Thyroid gland (tissue), 4 donors: Measurements from ENCODE around the gene QSOX2. TPM values are rescaled to one million over a fixed set of nuclear protein-coding genes. Genes with fewer than 3 reads are reported as not detected.

Experiments used
- DNase-seq, 2 donors: peaks; one replicate each; pipeline ENCODE4 v3.0.0-alpha.2; 2019
- H3K27ac ChIP-seq, 3 donors: fragments of 200-600 bp; sonication (generic); 1 replicate in 2 of 3; 2 replicates in 1 of 3; pipeline ENCODE4 v1.5.1; 2016 to 2019; ENCODE audit warnings: mild to moderate bottlenecking in 1 of 3, moderate library complexity in 1 of 3
- H3K27me3 ChIP-seq: fragments of 200-600 bp; sonication (generic); one replicate; pipeline ENCODE4 v1.5.1; 2019
- H3K36me3 ChIP-seq, 2 donors: fragments of 200-600 bp; sonication (generic); one replicate each; pipeline ENCODE4 v1.5.1; 2016 to 2019
- H3K4me1 ChIP-seq, 2 donors: fragments of 200-600 bp; sonication (generic); one replicate each; pipeline ENCODE4 v1.5.1; 2017 to 2019
- H3K4me3 ChIP-seq, 3 donors: fragments of 200-600 bp; sonication (generic); replicated peaks in 1 of 3; 1 replicate in 2 of 3; 2 replicates in 1 of 3; pipeline ENCODE4 v1.5.1; 2016; ENCODE audit warnings: mild to moderate bottlenecking in 1 of 3
- H3K9me3 ChIP-seq: fragments of 200-600 bp; sonication (generic); one replicate; pipeline ENCODE4 v1.5.1; 2017
- POLR2A ChIP-seq, 2 donors: fragments of 450-650 bp; IDR thresholded peaks; one replicate each; pipeline ENCODE4 v1.6.1; 2017; ENCODE audit warnings: antibody characterized with exemption in 2 of 2, mild to moderate bottlenecking in 2 of 2, moderate library complexity in 1 of 2
- WGBS, 2 donors: methylation state at CpG; one replicate each; pipeline ENCODE4 v1.1.5; 2017; 5-methylcytosine and 5-hydroxymethylcytosine counted together
- intact Hi-C: fragments of 100-400 bp; cut with DNase I; formaldehyde crosslinking; loops from one replicate; pipeline ENCODE4 v1.15.1; 2023
- total RNA-seq, 4 donors: library from RNA; depleted of rRNA; stranded (reverse); fragments of >200 nt; gene quantifications; one replicate each; pipeline ENCODE4 v1.2.3, GENCODE V29; 2016
- TF ChIP-seq, protein P1 (sequence below), 6 experiments: fragments of 200-600 bp in 3 of 6; fragments of 450-650 bp in 3 of 6; sonication (generic) in 3 of 6; IDR thresholded peaks; one replicate each; pipeline ENCODE4 v1.5.1; 2016 to 2019; ENCODE audit warnings: antibody characterized with exemption in 6 of 6, mild to moderate bottlenecking in 2 of 6, inconsistent platforms in 1 of 6, moderate library complexity in 1 of 6

QSOX2 gene, protein sequence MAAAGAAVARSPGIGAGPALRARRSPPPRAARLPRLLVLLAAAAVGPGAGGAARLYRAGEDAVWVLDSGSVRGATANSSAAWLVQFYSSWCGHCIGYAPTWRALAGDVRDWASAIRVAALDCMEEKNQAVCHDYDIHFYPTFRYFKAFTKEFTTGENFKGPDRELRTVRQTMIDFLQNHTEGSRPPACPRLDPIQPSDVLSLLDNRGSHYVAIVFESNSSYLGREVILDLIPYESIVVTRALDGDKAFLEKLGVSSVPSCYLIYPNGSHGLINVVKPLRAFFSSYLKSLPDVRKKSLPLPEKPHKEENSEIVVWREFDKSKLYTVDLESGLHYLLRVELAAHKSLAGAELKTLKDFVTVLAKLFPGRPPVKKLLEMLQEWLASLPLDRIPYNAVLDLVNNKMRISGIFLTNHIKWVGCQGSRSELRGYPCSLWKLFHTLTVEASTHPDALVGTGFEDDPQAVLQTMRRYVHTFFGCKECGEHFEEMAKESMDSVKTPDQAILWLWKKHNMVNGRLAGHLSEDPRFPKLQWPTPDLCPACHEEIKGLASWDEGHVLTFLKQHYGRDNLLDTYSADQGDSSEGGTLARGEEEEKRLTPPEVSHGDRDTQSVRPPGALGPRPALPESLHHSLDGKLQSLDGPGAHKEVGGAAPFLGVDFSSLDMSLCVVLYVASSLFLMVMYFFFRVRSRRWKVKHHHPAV
- total RNA-seq = 10 to 100 TPM in 3 of 4 donors, 1 to 10 TPM in 1; 8.9 to 19.1 (median 11.2) TPM

DNA sequence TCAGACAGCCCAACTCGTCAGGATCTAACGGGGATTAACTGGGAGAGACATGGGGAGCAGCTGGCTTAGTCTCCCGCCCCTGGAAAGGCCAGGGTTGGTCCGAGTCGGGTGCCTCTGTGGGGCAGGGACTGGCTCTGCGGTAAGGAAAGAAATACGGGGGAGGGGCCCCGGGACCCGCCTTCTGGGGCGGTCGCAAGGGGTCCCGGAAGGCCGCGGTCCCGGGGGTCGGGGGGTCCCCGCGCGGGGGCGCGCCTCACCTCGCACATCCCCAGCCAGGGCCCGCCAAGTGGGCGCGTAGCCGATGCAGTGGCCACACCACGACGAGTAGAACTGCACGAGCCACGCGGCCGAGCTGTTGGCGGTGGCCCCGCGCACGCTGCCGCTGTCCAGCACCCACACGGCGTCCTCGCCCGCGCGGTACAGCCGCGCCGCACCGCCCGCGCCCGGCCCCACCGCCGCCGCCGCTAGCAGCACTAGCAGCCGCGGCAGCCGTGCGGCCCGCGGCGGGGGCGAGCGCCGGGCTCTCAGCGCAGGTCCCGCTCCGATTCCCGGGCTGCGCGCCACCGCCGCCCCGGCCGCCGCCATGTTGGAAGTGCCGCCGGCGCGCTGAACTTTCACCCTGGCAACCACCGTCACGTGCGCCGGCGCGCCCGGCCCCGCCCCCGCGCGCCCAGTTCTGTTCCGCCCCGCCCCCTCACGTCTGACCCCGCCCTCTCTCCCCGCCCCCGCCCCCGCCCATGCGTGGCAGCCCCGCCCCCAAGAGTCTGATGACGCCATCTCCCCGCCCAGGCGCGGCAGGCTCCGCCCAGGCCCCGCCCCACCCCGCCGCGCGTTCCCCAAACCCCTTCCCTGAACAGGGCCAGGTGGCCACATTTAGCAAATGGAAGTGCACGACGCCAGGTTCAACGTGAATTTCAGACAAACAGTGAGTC, at the start of gene QSOX2:
QSOX2 (minus strand) TSS at position 594 of the 932 bp plus-strand sequence; CDS start at position 585, 9 bp downstream.
- 0 to 6% methylated on average over 6 to 7 of the region's 112 CpGs for WGBS, 2 donors
- intact Hi-C loops = loop anchor here (10.0 kb wide), 1 partner anchor 281 kb away; the partner anchor contains the start of gene UBAC1
- peak; percentile 73 to 79 for DNase-seq
- TF ChIP-seq, protein P1, sequence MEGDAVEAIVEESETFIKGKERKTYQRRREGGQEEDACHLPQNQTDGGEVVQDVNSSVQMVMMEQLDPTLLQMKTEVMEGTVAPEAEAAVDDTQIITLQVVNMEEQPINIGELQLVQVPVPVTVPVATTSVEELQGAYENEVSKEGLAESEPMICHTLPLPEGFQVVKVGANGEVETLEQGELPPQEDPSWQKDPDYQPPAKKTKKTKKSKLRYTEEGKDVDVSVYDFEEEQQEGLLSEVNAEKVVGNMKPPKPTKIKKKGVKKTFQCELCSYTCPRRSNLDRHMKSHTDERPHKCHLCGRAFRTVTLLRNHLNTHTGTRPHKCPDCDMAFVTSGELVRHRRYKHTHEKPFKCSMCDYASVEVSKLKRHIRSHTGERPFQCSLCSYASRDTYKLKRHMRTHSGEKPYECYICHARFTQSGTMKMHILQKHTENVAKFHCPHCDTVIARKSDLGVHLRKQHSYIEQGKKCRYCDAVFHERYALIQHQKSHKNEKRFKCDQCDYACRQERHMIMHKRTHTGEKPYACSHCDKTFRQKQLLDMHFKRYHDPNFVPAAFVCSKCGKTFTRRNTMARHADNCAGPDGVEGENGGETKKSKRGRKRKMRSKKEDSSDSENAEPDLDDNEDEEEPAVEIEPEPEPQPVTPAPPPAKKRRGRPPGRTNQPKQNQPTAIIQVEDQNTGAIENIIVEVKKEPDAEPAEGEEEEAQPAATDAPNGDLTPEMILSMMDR (IDR thresholded peaks at IDR 0.05) = no peak
- peak; percentile 40 to 47 for TF ChIP-seq POLR2A (IDR thresholded peaks at IDR 0.05)
- Histone ChIP-seq H3K9me3 (no peaks in the 10 kb centered on the region), H3K4me1 (peaks cover 28 to 47% of the 10 kb centered on the region in 2 donors), H3K27me3 (no peaks in the 10 kb centered on the region), H3K36me3 (no peaks in the 10 kb centered on the region), H3K4me3 (peak within 1 kb of the TSS; percentile 9 to 66 (median 49)), H3K27ac (no peak within 1 kb of the TSS)

DNA sequence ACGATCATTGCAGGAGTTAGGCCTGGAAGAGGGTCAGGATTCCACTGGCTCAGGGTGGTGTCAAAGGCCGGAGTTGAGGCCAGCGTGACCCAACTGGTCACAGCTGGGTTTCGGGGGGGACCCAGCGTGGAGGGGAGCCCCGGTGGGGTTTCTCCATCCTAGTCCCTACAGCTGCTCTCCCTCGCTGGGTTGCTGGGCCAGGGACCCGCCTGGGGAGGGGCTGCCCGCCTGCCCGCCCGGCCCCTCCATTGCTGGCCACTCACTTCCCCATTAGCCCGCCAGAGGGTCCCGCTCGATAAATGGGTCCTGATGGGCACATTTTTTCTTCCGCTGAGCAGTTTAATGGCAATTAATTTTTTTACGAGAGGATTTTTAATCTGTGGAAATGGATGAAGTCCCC, 49.4 kb upstream of the QSOX2 start:
- Histone ChIP-seq H3K27me3 (no peaks in the 10 kb centered on the region), H3K4me1 (peaks cover 0 to 11% of the 10 kb centered on the region in 2 donors), H3K4me3 (no peak overlapping the region), H3K9me3 (no peaks in the 10 kb centered on the region), H3K36me3 (no peaks in the 10 kb centered on the region), H3K27ac (no peak overlapping the region)
- intact Hi-C loops = no loop called here
- DNase-seq = no peak
- no peak for TF ChIP-seq POLR2A (IDR thresholded peaks at IDR 0.05)
- WGBS, 2 donors = 90 to 91% methylated on average over 16 of the region's 16 CpGs

DNA sequence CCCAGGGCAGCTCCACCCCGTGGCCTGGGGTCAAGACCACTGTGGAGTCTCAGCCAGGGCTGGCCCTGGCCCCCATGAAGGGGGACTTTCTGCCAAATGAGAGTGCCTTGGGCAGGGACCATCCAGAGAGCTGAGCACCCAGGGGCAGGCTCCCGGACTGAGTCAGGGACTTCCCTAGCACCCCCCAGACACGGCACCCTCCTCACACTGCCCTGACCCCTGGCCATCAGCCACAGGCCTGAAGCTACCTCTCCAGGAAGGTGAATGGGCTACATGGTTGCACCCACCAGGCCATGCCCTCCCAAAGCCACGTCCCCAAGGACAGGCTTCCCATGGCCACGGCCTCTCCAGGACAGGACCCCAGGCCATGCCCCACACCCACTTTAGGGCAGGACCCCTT, 48.8 kb upstream of the QSOX2 start:
- no peak overlapping the region for H3K27ac ChIP-seq
- no peak overlapping the region for H3K4me3 ChIP-seq
- H3K27me3 ChIP-seq = no peaks in the 10 kb centered on the region
- H3K9me3 ChIP-seq = no peaks in the 10 kb centered on the region
- 81 to 94% methylated on average over 3 of the region's 5 CpGs for WGBS, 2 donors
- TF ChIP-seq POLR2A (IDR thresholded peaks at IDR 0.05) = no peak
- TF ChIP-seq, protein P1 (IDR thresholded peaks at IDR 0.05) = no peak
- no peak for DNase-seq
- H3K36me3 ChIP-seq = no peaks in the 10 kb centered on the region
- intact Hi-C loops = no loop called here
- H3K4me1 ChIP-seq = peaks cover 0 to 11% of the 10 kb centered on the region in 2 donors

DNA sequence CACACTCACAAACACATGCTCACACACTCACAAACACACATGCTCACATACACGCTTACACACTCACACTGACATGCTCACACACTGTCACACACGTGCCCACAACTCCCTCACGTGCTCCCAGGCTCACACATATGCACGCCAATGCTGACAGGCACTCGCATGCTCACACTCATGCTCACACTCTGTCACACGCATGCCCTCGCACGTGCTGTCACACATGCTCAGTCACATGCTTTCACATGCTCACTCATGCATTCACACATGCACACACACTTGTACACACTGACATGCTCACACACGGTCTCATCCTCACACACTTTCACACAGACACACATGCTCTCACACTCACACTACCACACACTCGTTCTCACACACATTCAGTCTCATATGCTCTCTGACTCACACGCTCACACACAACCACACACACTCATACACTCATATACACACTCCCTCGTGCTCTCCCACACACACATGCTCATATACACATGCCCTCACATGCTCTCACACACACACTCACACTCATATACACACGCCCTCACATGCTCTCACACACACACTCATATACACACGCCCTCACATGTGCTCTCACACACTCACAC, 48.0 kb upstream of the QSOX2 start:
- Histone ChIP-seq H3K36me3 (no peaks in the 10 kb centered on the region), H3K27ac (no peak overlapping the region), H3K27me3 (no peaks in the 10 kb centered on the region), H3K9me3 (no peaks in the 10 kb centered on the region), H3K4me3 (no peak overlapping the region), H3K4me1 (peaks cover 0 to 16% of the 10 kb centered on the region in 2 donors)
- no peak for DNase-seq
- intact Hi-C loops = no loop called here
- 86 to 88% methylated on average over 14 of the region's 14 CpGs for WGBS, 2 donors
- TF ChIP-seq POLR2A (IDR thresholded peaks at IDR 0.05) = no peak
- TF ChIP-seq, protein P1 (IDR thresholded peaks at IDR 0.05) = no peak
